OCI-M2 (cell line): ENCODE data around the gene COG4.
"Not testable (repeated sequence)": the region's sequence is repeated elsewhere in the genome, so short reads cannot be mapped to it uniquely, and the experiment has no call there.

Source experiments
- DNase-seq: peaks from one replicate; lab custom pipeline; 2025; ENCODE audit not compliant: unreplicated experiment; lab: John Stamatoyannopoulos, UW

Gene COG4

GRCh38 chr16:70523076-70523742 is at the start of gene COG4:
Gene COG4 (minus strand): TSS chr16:70523554. CDS start chr16:70523543, 11 bp downstream.
- peak; percentile 38 for DNase-seq

GRCh38 chr16:70572926-70573270 is 49.5 kb upstream of the COG4 start:
- no peak for DNase-seq

- DNase-seq: no peak
Measured at GRCh38 chr16:70572050-70572925, 48.9 kb upstream of the COG4 start.

GRCh38 chr16:70571623-70572022 is 48.3 kb upstream of the COG4 start:
- no peak for DNase-seq

- no peak for DNase-seq
Measured at GRCh38 chr16:70570967-70571570, 47.7 kb upstream of the COG4 start.

- DNase-seq: no peak
Measured at GRCh38 chr16:70569752-70570151, 46.4 kb upstream of the COG4 start.

GRCh38 chr16:70568601-70569237 is 45.4 kb upstream of the COG4 start:
- DNase-seq: no peak

- no peak for DNase-seq
Measured at GRCh38 chr16:70565053-70565452, 41.7 kb upstream of the COG4 start.

GRCh38 chr16:70563636-70564035 is 40.3 kb upstream of the COG4 start:
- no peak for DNase-seq

GRCh38 chr16:70561623-70562022 is 38.3 kb upstream of the COG4 start:
- DNase-seq: no peak

- no peak for DNase-seq
Measured at GRCh38 chr16:70556063-70556462, 32.7 kb upstream of the COG4 start.

GRCh38 chr16:70553645-70554044 is 30.3 kb upstream of the COG4 start:
- no peak for DNase-seq

GRCh38 chr16:70552675-70553074 is 29.3 kb upstream of the COG4 start:
- DNase-seq: no peak

- DNase-seq: no peak
Measured at GRCh38 chr16:70551788-70552187, 28.4 kb upstream of the COG4 start.

GRCh38 chr16:70550082-70550481 is 26.7 kb upstream of the COG4 start:
- no peak for DNase-seq

GRCh38 chr16:70548936-70549335 is 25.6 kb upstream of the COG4 start:
- DNase-seq: no peak

GRCh38 chr16:70544548-70544947 is 21.2 kb upstream of the COG4 start:
- DNase-seq: no peak

- DNase-seq: no peak
Measured at GRCh38 chr16:70540994-70541393, 17.6 kb upstream of the COG4 start.

GRCh38 chr16:70534971-70535370 is 11.6 kb upstream of the COG4 start:
- DNase-seq: no peak

GRCh38 chr16:70529954-70530353 is 6.6 kb upstream of the COG4 start:
- DNase-seq: not testable (repeated sequence)

GRCh38 chr16:70529051-70529777 is 5.9 kb upstream of the COG4 start:
- DNase-seq: no peak
